Smooth muscle cell (in vitro differentiated cells): ENCODE results near the gene ELMO1. TPM values are rescaled to one million over a fixed set of nuclear protein-coding genes. Genes with fewer than 3 reads are reported as not detected.

ENCODE experiments used
- DNase-seq: peaks from one replicate; lab custom pipeline; 2025; ENCODE audit not compliant: unreplicated experiment; lab: John Stamatoyannopoulos, UW
- H2AFZ ChIP-seq: fragments of 200-600 bp; sonication (generic); 2 replicates; pipeline ENCODE4 v1.6.0; 2016; ENCODE audit warnings: antibody characterized with exemption, low read depth, mild to moderate bottlenecking
- H3F3A ChIP-seq: fragments of 200-600 bp; sonication (generic); 2 replicates; pipeline ENCODE4 v1.6.0; 2017; ENCODE audit warnings: antibody characterized with exemption, low read depth
- H3K27ac ChIP-seq: fragments of 200-600 bp; sonication (generic); 2 replicates; pipeline ENCODE4 v1.5.1; 2016; ENCODE audit warnings: low read depth, mild to moderate bottlenecking
- H3K27me3 ChIP-seq: fragments of 200-600 bp; sonication (generic); 2 replicates; pipeline ENCODE4 v1.6.1; 2016; ENCODE audit warnings: low read depth, mild to moderate bottlenecking
- H3K36me3 ChIP-seq: fragments of 200-600 bp; sonication (generic); 2 replicates; pipeline ENCODE4 v1.5.1; 2016; ENCODE audit warnings: low read depth
- H3K4me1 ChIP-seq: fragments of 200-600 bp; sonication (generic); 2 replicates; pipeline ENCODE4 v1.5.1; 2016; ENCODE audit warnings: low read depth
- H3K4me2 ChIP-seq: fragments of 200-600 bp; sonication (generic); 2 replicates; pipeline ENCODE4 v1.6.0; 2016; ENCODE audit warnings: mild to moderate bottlenecking
- H3K4me3 ChIP-seq: fragments of 200-600 bp; sonication (generic); 2 replicates; pipeline ENCODE4 v1.5.1; 2016; ENCODE audit warnings: mild to moderate bottlenecking
- H3K79me2 ChIP-seq: fragments of 200-600 bp; sonication (generic); 2 replicates; pipeline ENCODE4 v1.6.0; 2016; ENCODE audit warnings: low read depth, mild to moderate bottlenecking
- H3K9ac ChIP-seq: fragments of 200-600 bp; sonication (generic); 2 replicates; pipeline ENCODE4 v1.6.0; 2016; ENCODE audit warnings: low read depth
- H3K9me3 ChIP-seq: fragments of 200-600 bp; sonication (generic); replicated peaks from 2 replicates; pipeline ENCODE4 v1.5.1; 2016; ENCODE audit warnings: low read depth
- H4K20me1 ChIP-seq: fragments of 200-600 bp; sonication (generic); 2 replicates; pipeline ENCODE4 v1.6.0; 2016; ENCODE audit warnings: low read depth
- CTCF ChIP-seq: fragments of 200-600 bp; sonication (generic); IDR thresholded peaks from 2 replicates; pipeline ENCODE4 v1.5.1; 2017; ENCODE audit warnings: borderline replicate concordance, mild to moderate bottlenecking, antibody characterized with exemption; ENCODE audit not compliant: insufficient read depth, poor library complexity, severe bottlenecking
- WGBS: methylation state at CpG from one replicate; pipeline ENCODE4 v1.1.7; 2016; ENCODE audit warnings: low lambda C conversion rate; 5-methylcytosine and 5-hydroxymethylcytosine counted together
- polyA plus RNA-seq: library from polyadenylated mRNA; unstranded; fragments of >200 nt; fragmentation: Nextera tagmentation; extraction: Ambion mirVana; gene quantifications from 2 replicates; pipeline ENCODE4 v1.2.1, GENCODE V29; 2016
- total RNA-seq: library from RNA; depleted of rRNA; stranded (reverse); fragments of >200 nt; gene quantifications from 2 replicates; pipeline ENCODE4 v1.2.3, GENCODE V29; 2014

ELMO1 gene
- total and polyA plus RNA-seq, 2 experiments from 2014 or later: 8.2 to 36.0 TPM

DNA sequence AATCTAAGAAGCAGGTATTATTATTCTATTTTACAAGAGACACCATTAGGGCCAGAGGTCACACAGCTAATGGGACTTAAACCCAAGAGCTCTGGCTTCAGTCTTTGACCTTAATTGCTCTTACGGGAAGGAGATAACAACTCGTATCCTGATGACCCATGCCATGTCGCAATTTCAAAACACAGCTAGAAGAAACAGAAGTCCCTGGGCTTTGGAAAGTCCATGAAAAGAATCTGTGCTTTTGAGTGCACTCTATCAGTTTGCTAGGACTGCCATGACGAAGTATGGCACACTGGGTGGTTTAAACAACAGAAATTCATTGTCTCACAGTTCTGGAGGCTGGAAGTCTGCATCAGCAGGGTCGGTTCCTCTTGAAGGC is 476.5 kb downstream of the ELMO1 start:
- Histone ChIP-seq H3K9ac (no peak overlapping the region), H3K4me3 (no peak overlapping the region), H3K9me3 (no peaks in the 10 kb centered on the region), H4K20me1 (no peaks in the 10 kb centered on the region), H3K4me1 (peaks cover 17% of the 10 kb centered on the region), H2AFZ (no peak overlapping the region), H3K36me3 (no peaks in the 10 kb centered on the region), H3K27ac (no peak overlapping the region), H3K79me2 (no peaks in the 10 kb centered on the region), H3K27me3 (no peaks in the 10 kb centered on the region), H3K4me2 (peak overlapping the region; percentile 7), H3F3A (no peaks in the 10 kb centered on the region)
- 22% methylated on average over 5 of the region's 5 CpGs for WGBS
- no peak for TF ChIP-seq CTCF
- no peak for DNase-seq

DNA sequence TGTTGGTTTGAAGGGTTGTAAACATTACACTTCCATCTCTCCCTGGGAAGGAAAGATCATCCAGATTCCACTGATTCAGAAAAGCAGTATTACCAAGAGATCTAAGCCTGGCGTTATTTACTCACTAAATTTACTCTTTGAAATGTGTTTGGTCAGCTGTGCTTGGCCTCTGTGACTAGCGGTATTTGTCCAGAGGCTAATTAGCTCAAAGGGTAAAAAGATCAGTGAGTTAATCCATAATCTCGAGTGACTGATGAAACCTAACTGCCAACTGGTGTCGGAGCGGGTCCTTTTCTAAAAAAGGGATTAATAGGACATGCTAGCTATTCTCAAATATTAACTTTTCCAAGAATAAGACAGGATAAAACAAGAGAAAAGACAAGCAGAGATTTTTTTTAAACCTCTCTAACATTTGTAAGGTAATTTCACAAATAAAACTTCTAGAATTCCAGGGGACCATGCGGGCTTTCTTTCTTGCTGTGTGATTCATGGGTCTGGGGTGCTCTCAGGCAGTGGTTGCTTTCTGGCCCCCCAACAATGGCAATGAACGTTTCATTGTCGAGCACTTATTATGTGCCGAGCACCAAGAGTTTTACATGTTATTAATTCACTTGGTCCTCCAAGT is 477.0 kb downstream of the ELMO1 start:
- Histone ChIP-seq H2AFZ (no peak overlapping the region), H3K27me3 (no peaks in the 10 kb centered on the region), H3K9me3 (no peaks in the 10 kb centered on the region), H3K79me2 (no peaks in the 10 kb centered on the region), H3K4me1 (peaks cover 17% of the 10 kb centered on the region), H3K27ac (no peak overlapping the region), H3F3A (no peaks in the 10 kb centered on the region), H3K9ac (no peak overlapping the region), H3K4me2 (peak overlapping the region; percentile 7), H3K36me3 (no peaks in the 10 kb centered on the region), H4K20me1 (no peaks in the 10 kb centered on the region), H3K4me3 (no peak overlapping the region)
- WGBS: 55% methylated on average over 9 of the region's 9 CpGs
- no peak for DNase-seq
- TF ChIP-seq CTCF: no peak

DNA sequence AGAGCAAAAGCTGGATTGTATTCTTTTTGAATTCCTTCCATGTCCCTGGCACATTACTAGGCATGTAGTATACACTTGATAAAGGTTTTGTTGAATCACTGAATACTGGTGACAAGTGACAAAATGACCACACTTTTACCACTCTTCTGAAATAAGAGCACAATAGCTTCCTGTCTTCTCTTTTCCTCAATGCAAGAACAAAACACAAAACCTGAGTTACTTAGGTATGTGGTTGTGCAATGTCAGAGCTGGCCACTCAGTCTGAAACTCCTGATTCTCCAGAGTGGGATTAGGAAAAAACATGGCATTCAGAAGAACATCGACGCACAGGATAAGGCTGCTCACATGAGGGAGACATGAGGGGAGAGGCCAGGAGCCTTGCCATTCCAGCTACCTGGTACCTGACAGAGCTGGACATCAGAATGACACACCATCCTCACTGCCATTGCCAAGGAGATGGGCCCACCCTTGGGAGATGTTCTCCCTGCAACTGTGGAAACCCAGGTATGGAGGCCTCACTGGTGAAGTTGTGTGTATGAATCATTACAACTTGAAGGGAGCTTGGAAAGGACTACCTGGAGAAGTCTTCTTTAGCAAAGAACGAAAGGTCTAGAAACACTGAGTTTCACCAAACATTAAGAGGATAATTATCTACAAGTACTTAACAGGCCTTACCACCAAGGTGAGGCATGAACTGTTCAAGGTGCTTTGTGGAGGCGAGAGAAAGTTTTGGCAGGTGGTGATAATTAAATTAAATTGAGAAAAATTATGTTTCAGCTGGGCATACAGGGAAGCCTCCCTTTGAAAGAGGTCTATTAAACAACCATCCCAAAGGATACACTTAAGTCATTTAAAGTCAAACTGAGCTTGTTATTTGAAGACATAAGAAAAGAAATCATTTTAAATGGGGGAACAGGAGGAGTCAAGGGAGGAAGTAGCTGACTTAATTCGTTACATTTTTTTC is 477.8 kb downstream of the ELMO1 start:
- 82% methylated on average over 5 of the region's 5 CpGs for WGBS

More for the DNA sequence above, 477.8 kb downstream of the ELMO1 start:
- TF ChIP-seq CTCF: no peak
- no peak for DNase-seq
- Histone ChIP-seq H3K36me3 (no peaks in the 10 kb centered on the region), H4K20me1 (no peaks in the 10 kb centered on the region), H3K27ac (no peak overlapping the region), H3K27me3 (no peaks in the 10 kb centered on the region), H3K4me3 (no peak overlapping the region), H3K4me1 (peaks cover 17% of the 10 kb centered on the region), H3F3A (no peaks in the 10 kb centered on the region), H2AFZ (no peak overlapping the region), H3K9ac (no peak overlapping the region), H3K9me3 (no peaks in the 10 kb centered on the region), H3K4me2 (no peak overlapping the region), H3K79me2 (no peaks in the 10 kb centered on the region)
